Prostate gland (tissue), 2 donors: ENCODE measurements around the gene CPED1.

Source experiments
- CTCF ChIP-seq, 4 experiments: fragments of 200-600 bp in 2 of 4; fragments of 450-650 bp in 2 of 4; sonication (generic) in 2 of 4; IDR thresholded peaks; 1 replicate in 3 of 4; 2 replicates in 1 of 4; pipeline ENCODE4 v1.5.1; 2016 to 2019; ENCODE audit warnings: antibody characterized with exemption in 4 of 4, mild to moderate bottlenecking in 2 of 4, moderate library complexity in 2 of 4
- POLR2A ChIP-seq: fragments of 450-650 bp; IDR thresholded peaks from one replicate; pipeline ENCODE4 v1.6.1; 2016; ENCODE audit warnings: antibody characterized with exemption, mild to moderate bottlenecking
- POLR2AphosphoS5 ChIP-seq: sonication (generic); formaldehyde crosslinking; IDR thresholded peaks from one replicate; pipeline ENCODE4 v1.6.1; 2017; ENCODE audit warnings: antibody characterized with exemption

- TF ChIP-seq CTCF (IDR thresholded peaks at IDR 0.05) (no peak), POLR2A (no peak), POLR2AphosphoS5 (no peak)
Measured at GRCh38 chr7:121342631-121343030, 354.1 kb downstream of the CPED1 start.
